Muscle of arm (tissue), 12 donors: ENCODE data around the gene FRMD6. TPM values are rescaled to one million over a fixed set of nuclear protein-coding genes. Genes with fewer than 3 reads are reported as not detected.
A peak's percentile ranks its signal among the peaks of the same experiment; 100 is the strongest.
"Not testable (repeated sequence)": the region's sequence is repeated elsewhere in the genome, so short reads cannot be mapped to it uniquely, and the experiment has no call there.

Experiments used
- DNase-seq: peaks from one replicate; pipeline ENCODE4 v3.0.0-alpha.2; 2013
- polyA plus RNA-seq, 12 donors: library from polyadenylated mRNA; unstranded; fragments of 120-200 nt; gene quantifications; one replicate each; pipeline ENCODE4 v1.2.1, GENCODE V29; 2013; ENCODE audit not compliant: insufficient read length in 12 of 12

The FRMD6 gene
- polyA plus RNA-seq, 12 donors: 16.4 to 53.5 (median 30.2) TPM; not detected in 1

GRCh38 chr14:51626788-51627187 is 24.9 kb upstream of the FRMD6 start:
- DNase-seq: no peak

- no peak for DNase-seq
Observed at GRCh38 chr14:51627313-51627712, 24.4 kb upstream of the FRMD6 start.

GRCh38 chr14:51628238-51628637 is 23.5 kb upstream of the FRMD6 start:
- DNase-seq: no peak

- DNase-seq: no peak
Observed at GRCh38 chr14:51630987-51631386, 20.7 kb upstream of the FRMD6 start.

GRCh38 chr14:51633298-51633697 is 18.4 kb upstream of the FRMD6 start:
- not testable (repeated sequence) for DNase-seq

- DNase-seq: no peak
Observed at GRCh38 chr14:51636109-51636508, 15.6 kb upstream of the FRMD6 start.

GRCh38 chr14:51638071-51638944 is 13.4 kb upstream of the FRMD6 start:
- no peak for DNase-seq

- no peak for DNase-seq
Observed at GRCh38 chr14:51639668-51640316, 11.9 kb upstream of the FRMD6 start.

- no peak for DNase-seq
Observed at GRCh38 chr14:51643140-51643539, 8.6 kb upstream of the FRMD6 start.

- no peak for DNase-seq
Observed at GRCh38 chr14:51644217-51644933, 7.3 kb upstream of the FRMD6 start.

- no peak for DNase-seq
Observed at GRCh38 chr14:51648296-51648695, 3.4 kb upstream of the FRMD6 start.

- DNase-seq: peak; percentile 25
Observed at GRCh38 chr14:51650716-51651387, 858 bp upstream of the FRMD6 start.

GRCh38 chr14:51652168-51653078 is 713 bp downstream of the FRMD6 start:
- DNase-seq: peak; percentile 53

- peak; percentile 70 for DNase-seq
Observed at GRCh38 chr14:51653079-51653774, 1.5 kb downstream of the FRMD6 start.

- peak; percentile 30 for DNase-seq
Observed at GRCh38 chr14:51653775-51654532, 2.2 kb downstream of the FRMD6 start.

GRCh38 chr14:51654533-51654845 is 2.8 kb downstream of the FRMD6 start:
- DNase-seq: no peak

- no peak for DNase-seq
Observed at GRCh38 chr14:51657762-51658161, 6.1 kb downstream of the FRMD6 start.

GRCh38 chr14:51658441-51659173 is 6.9 kb downstream of the FRMD6 start:
- no peak for DNase-seq

- DNase-seq: no peak
Observed at GRCh38 chr14:51660741-51661140, 9.0 kb downstream of the FRMD6 start.
